Stimulated activated CD4-positive, alpha-beta T cell treated with anti-CD3 and anti-CD28 coated beads, Interleukin-4, amount 100 ng/mL, for 24 hours (primary cell): ENCODE results near the gene ZNF541.

ENCODE experiments used
- DNase-seq: peaks from one replicate; pipeline ENCODE4 v3.0.0-alpha.2; 2020

The ZNF541 gene

DNA sequence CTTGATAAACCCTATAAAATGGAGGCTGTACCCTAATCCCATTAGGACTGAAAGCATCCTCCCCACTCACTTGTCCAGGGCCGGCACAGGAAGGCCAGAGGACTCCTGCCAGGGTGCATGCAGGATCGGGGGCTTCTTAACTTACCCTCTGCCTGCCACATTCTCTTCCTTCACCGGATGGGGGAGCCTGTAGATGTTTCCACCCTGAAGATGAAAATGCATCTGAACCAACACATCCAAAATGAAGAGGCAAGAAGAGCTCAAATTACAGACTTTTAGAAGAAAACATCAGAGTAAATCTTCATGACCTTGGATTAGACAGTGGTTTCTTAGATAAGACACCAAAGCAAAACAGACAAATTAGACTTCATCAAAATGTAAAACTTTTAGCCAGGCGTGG is 32.2 kb downstream of the ZNF541 start:
- DNase-seq: no peak

DNA sequence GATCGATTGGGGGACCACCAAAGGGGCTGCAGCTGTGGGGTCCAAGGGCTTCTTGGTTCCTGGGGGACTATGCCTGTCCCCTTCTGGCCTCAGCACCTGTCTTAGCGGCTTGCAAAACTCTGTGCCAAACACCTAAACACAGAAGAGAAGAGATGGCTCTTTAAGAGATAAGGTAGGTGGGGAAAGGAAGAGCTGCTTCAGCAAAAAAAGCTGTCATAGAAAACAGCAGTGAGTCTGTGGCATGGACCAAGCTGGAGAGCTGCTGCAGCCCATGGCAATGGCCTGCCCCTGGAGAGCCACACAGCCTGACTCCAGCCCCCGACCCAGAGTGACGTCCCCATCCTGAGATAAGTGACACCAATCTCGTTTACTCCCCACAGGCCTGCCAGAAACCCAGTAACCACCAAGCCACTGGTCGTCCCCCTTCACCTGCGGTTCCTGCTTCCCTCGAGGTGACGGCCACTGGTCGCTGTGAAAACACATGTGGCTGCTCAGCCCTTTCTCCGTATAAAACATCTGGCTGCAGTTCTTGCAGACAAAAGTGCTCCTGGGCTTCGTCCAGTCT is 33.1 kb downstream of the ZNF541 start:
- DNase-seq: no peak

DNA sequence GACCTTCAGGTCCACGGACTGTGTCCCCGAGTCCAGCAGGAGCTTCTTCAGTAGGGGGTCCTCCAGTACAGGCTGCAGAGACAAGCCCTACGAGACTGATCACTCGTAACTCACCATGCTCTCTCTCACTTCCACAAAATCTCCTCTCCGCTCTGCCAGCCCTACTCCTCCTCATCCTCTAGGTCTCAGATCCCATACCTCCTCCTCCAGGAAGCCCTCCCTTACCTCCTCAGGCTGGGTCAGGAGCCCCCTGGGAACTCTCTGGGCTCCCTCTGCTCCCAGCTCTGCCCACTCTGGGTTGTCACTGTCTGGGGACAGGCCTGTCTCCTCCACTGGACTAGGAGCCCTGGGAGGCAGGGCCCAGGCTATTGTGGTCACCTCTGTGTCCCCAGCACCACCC is 34.1 kb downstream of the ZNF541 start:
- DNase-seq: no peak

DNA sequence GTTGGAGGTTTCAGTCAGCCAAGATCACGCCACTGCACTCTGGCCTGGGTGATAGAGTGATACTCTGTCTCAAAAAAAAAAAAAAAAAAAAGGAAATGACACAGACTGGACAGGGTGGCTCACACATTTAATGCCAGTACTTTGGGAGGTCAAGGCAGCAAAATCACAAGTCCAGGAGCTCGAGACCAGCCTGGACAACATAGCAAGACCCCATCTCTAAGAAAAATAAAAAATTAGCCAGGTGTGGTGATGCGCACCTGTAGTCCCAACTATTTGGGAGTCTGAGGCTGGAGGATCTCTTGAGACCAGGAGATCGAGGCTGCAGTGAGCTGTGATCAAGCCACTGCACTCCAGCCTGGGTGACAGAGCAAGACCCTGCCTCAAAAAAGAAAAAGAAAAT is 35.5 kb downstream of the ZNF541 start:
- DNase-seq: no peak

DNA sequence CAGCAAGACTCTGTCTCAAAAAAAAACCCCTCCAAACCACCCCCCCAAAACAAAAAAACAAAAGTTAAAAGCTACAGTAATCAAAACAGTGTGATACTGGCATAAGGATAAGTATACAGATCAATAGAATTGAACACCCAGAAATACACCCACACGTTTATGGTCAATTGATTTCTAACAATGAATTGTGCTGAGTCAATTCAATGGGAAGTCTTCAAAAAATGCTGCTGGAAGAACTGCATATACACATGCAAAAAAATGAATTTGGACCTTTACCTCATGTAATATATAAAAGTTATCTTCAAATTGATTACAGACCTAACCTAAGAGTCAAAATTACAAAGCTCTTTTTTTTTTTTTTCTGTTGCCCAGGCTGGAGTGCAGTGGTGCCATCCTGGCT is 38.3 kb downstream of the ZNF541 start:
- DNase-seq: no peak

DNA sequence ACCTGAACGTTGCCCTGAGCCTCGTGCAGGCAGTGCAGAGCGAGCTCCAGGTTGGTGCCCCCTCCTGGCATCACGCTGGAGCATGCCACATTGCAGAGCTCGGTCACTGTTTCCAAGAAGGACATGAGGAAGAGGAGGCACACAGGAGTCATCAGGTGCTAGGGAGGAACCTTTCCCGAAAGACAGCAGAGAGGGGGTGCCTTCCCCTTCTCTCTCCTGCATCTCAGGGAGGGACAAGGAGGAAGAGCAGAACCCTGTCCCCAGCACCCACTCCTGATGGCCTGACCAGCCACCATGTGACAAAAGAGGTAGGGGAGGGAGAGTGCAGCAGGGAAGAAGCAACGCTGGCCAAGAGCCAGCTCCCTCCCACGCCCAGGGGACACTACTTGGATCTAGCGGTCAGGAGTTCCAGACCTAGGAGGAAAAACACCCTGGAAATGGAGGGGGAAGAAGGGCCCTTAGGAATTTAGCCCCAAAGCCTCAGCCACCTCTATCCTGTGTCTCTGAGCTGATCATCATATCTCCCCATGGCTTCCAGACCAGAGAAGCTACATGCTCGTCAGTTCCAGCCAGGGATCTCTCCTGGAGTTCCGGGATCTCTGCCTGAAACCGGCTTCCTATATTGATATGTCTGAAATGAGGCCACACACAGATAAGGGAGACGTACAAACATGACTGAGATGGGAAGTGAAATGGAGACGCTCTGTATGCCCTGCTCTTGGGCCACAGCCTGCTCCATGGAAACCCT is 41.1 kb downstream of the ZNF541 start:
- no peak for DNase-seq

DNA sequence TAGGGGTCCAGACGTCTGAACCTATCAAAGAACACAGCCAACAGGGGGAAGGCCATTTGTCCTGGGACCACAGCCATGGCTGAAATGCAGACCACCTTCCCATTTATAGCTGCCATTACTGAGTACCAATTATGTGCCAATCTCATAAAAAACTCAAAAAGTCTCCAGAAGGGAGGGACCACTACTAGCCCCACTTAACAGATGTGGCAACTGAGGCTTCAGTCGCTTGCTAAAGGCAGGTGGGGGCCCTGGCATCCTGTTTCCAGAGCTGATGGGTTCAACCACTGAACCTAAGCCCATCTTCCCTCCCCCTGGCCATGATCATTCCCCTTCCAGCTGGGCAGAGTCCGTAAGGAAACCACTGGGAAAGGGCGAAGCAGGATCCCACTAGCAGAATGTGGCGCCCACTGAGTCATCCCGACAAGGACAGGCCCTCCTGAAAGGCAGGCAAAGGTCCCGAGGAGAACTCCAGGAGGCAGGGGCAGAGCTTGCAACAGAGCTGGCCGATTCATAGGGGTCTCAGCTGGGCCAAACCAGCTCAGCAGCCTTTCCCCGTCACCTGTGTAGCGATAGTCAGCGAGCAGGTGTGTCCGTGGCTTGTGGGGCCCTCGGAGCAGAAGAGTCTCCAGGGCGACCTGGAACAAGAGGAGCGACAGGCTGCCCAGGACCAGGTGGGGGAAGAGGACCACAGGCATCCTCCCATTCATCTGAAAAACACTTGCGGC is 43.8 kb downstream of the ZNF541 start:
- no peak for DNase-seq

DNA sequence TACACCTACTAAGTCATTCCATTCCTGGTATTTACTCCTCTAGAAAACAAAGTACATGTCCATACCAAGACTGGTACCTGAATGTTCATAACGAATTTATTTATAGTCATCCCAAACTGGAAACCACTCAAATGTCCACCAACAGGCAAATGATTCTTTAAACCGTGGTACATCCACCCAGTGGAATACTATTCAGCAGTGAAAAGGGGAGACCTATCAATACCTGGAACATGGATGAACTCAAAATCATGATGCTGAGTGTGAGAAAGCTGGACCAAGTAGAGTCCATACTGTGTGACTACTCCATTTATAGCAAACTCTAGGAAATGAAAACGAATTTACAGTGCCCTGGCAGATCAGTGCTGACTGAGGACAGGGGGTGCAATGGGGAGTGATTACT is 46.1 kb downstream of the ZNF541 start:
- DNase-seq: no peak

DNA sequence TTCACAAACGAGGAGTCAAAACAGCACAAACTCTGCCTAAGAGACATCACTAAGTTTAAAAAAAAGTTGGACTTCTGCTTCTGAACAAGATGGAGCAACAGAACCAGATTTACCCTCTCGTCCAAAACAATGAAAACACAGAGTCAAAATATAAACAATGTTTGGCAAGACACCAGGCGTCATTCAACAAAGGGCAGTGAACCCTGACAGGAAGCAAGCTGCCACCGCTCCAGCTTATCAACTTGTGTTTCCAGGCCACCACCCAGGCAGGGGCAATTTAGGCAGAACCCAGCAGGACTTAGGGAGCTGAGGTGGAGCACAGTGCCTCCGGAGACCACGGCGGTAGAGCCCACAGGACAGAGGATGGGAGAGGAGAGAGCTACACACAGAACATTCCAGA is 49.5 kb downstream of the ZNF541 start:
- no peak for DNase-seq
